ENCODE data around the gene ANO8.

- no peak for TF ChIP-seq POLR2A (IDR thresholded peaks at IDR 0.05)
- TF ChIP-seq CTCF (IDR thresholded peaks at IDR 0.05), result no peak
Measured at GRCh38 chr19:17309965-17310461, 24.6 kb downstream of the ANO8 start.
